ENCODE data around the gene IMP3.
"Not testable (repeated sequence)": the region's sequence is repeated elsewhere in the genome, so short reads cannot be mapped to it uniquely, and the experiment has no call there.

The IMP3 gene

GRCh38 chr15:75639709-75640482 lies at the start of gene IMP3:
TSS of gene IMP3 (minus strand) at chr15:75640224. CDS start at chr15:75640168, 56 bp downstream.
- peak; percentile 99 for DNase-seq

GRCh38 chr15:75689429-75689828 lies 49.4 kb upstream of the IMP3 start:
- DNase-seq: not testable (repeated sequence)

- no peak for DNase-seq
Observed at GRCh38 chr15:75688831-75689230, 48.8 kb upstream of the IMP3 start.

- no peak for DNase-seq
Observed at GRCh38 chr15:75688278-75688557, 48.2 kb upstream of the IMP3 start.

GRCh38 chr15:75687486-75688277 lies 47.7 kb upstream of the IMP3 start:
- no peak for DNase-seq

- DNase-seq: peak; percentile 85
Observed at GRCh38 chr15:75686212-75686642, 46.2 kb upstream of the IMP3 start.

GRCh38 chr15:75685195-75685594 lies 45.2 kb upstream of the IMP3 start:
- no peak for DNase-seq

GRCh38 chr15:75684648-75685047 lies 44.6 kb upstream of the IMP3 start:
- no peak for DNase-seq

- DNase-seq: peak; percentile 90
Observed at GRCh38 chr15:75683646-75684312, 43.8 kb upstream of the IMP3 start.

- no peak for DNase-seq
Observed at GRCh38 chr15:75682181-75683135, 42.4 kb upstream of the IMP3 start.

GRCh38 chr15:75680007-75680789 lies 40.2 kb upstream of the IMP3 start:
- DNase-seq: no peak

GRCh38 chr15:75678324-75678690 lies 38.3 kb upstream of the IMP3 start:
- DNase-seq: not testable (repeated sequence)

GRCh38 chr15:75677465-75678323 lies 37.7 kb upstream of the IMP3 start:
- DNase-seq: no peak

GRCh38 chr15:75676688-75677464 lies 36.9 kb upstream of the IMP3 start:
- DNase-seq: no peak

- no peak for DNase-seq
Observed at GRCh38 chr15:75675579-75676404, 35.8 kb upstream of the IMP3 start.

GRCh38 chr15:75674366-75674765 lies 34.3 kb upstream of the IMP3 start:
- no peak for DNase-seq

GRCh38 chr15:75673426-75674235 lies 33.6 kb upstream of the IMP3 start:
- DNase-seq: no peak
